ENCODE measurements around the gene B4GALT2.

The B4GALT2 gene

DNA sequence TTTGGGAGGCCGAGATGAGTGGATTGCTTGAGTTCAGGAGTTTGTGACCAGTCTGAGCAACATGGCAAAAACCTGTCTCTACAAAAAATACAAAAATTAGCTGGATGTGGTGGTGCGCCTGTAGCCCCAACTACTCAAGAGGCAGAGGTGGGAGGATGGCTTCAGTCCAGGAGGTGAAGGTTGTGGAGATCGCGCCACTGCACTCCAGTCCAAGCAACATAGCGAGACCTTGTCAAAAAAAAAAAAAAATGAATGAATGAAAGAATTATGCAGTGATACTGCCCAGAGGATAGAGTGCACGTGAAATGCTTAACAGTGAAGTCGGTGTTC lies 9.6 kb upstream of the B4GALT2 start:
- in situ Hi-C loops (cut with MboI; ENCODE audit: low pct_unique_long_range_greater_than_20kb, low sequenced_read_pairs, unreplicated experiment): no loop called here
- DNase-seq (ENCODE audit: low spot score): no peak
- TF ChIP-seq, protein P1, sequence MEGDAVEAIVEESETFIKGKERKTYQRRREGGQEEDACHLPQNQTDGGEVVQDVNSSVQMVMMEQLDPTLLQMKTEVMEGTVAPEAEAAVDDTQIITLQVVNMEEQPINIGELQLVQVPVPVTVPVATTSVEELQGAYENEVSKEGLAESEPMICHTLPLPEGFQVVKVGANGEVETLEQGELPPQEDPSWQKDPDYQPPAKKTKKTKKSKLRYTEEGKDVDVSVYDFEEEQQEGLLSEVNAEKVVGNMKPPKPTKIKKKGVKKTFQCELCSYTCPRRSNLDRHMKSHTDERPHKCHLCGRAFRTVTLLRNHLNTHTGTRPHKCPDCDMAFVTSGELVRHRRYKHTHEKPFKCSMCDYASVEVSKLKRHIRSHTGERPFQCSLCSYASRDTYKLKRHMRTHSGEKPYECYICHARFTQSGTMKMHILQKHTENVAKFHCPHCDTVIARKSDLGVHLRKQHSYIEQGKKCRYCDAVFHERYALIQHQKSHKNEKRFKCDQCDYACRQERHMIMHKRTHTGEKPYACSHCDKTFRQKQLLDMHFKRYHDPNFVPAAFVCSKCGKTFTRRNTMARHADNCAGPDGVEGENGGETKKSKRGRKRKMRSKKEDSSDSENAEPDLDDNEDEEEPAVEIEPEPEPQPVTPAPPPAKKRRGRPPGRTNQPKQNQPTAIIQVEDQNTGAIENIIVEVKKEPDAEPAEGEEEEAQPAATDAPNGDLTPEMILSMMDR (IDR thresholded peaks at IDR 0.05; ENCODE audit: extremely low read depth, insufficient read depth, missing control alignments): no peak

GRCh38 chr1:43969746-43970466 lies 9.1 kb upstream of the B4GALT2 start, which contains the start of gene DPH2:
Gene DPH2 (plus strand): TSS chr1:43970010. CDS start chr1:43970176, 166 bp downstream.
- TF ChIP-seq, protein P1 (IDR thresholded peaks at IDR 0.05; ENCODE audit: extremely low read depth, insufficient read depth, missing control alignments): no peak
- in situ Hi-C loops (cut with MboI; ENCODE audit: low pct_unique_long_range_greater_than_20kb, low sequenced_read_pairs, unreplicated experiment): no loop called here
- peak; percentile 98 for DNase-seq (ENCODE audit: low spot score)

DNA sequence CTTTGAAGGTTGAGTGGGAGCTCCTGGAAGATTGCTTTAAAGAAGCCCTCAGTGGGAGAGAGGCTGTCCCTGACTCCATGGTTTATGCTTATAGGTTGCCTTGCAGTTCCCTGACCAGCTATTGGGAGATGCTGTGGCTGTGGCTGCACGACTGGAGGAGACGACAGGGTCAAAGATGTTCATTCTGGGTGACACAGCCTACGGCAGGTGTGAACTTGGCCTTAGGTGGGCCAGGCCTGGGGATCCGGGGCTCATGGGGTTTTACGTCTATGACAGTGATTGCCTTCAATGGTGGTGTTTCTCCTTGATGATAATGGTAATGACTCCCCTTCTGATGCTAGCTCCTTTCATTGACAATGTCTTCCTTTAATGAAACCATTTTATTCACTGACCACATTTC lies 8.5 kb upstream of the B4GALT2 start:
- in situ Hi-C loops (cut with MboI; ENCODE audit: low pct_unique_long_range_greater_than_20kb, low sequenced_read_pairs, unreplicated experiment): no loop called here
- TF ChIP-seq, protein P1 (IDR thresholded peaks at IDR 0.05; ENCODE audit: extremely low read depth, insufficient read depth, missing control alignments): no peak
- no peak for DNase-seq (ENCODE audit: low spot score)

GRCh38 chr1:43970911-43971310 lies 8.1 kb upstream of the B4GALT2 start:
- DNase-seq (ENCODE audit: low spot score): no peak
- in situ Hi-C loops (cut with MboI; ENCODE audit: low pct_unique_long_range_greater_than_20kb, low sequenced_read_pairs, unreplicated experiment): no loop called here
- TF ChIP-seq, protein P1 (IDR thresholded peaks at IDR 0.05; ENCODE audit: extremely low read depth, insufficient read depth, missing control alignments): no peak

GRCh38 chr1:43971336-43971980 lies 7.6 kb upstream of the B4GALT2 start:
- in situ Hi-C loops (cut with MboI; ENCODE audit: low pct_unique_long_range_greater_than_20kb, low sequenced_read_pairs, unreplicated experiment): no loop called here
- TF ChIP-seq, protein P1 (IDR thresholded peaks at IDR 0.05; ENCODE audit: extremely low read depth, insufficient read depth, missing control alignments): no peak
- no peak for DNase-seq (ENCODE audit: low spot score)

DNA sequence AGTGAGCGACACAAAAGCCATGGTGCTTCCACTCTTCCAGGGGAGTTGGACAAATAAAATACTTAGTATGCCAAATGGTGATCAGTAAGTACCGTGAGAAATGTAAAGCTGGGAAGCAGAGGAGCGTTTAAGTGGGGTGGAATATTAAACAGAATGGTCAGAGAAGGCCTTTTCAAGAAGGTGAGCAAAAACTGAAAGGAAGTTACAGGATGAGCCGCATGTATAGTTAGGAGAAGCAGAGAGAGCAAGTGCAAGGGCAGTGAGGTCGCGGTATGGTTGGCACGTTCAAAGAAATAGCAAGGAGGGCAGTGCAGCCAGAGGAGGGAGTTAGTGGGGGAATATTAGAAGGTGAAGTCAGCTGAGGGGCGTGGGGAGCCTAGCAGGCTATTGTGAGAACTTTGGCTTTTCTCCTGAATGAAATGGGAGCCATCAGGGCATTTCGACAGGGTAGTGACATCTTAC lies 5.0 kb upstream of the B4GALT2 start:
- DNase-seq (ENCODE audit: low spot score): no peak
- TF ChIP-seq, protein P1 (IDR thresholded peaks at IDR 0.05; ENCODE audit: extremely low read depth, insufficient read depth, missing control alignments): no peak
- in situ Hi-C loops (cut with MboI; ENCODE audit: low pct_unique_long_range_greater_than_20kb, low sequenced_read_pairs, unreplicated experiment): no loop called here
